Caco-2 (cell line): ENCODE data around the gene HYDIN. TPM values are rescaled to one million over a fixed set of nuclear protein-coding genes. Genes with fewer than 3 reads are reported as not detected.
A peak's percentile ranks its signal among the peaks of the same experiment; 100 is the strongest.

Experiments used
- BruUV-seq: library from RNA; stranded (reverse); fragments of 400-500 nt; replicated peaks from 2 replicates; lab custom pipeline; 2021; lab: Mats Ljungman, UMichigan
- CTCF ChIA-PET: fragments of 300-600 bp; sonication (Branson Sonifier 250); formaldehyde crosslinking; loops from one replicate; lab custom pipeline; 2022; ENCODE audit warnings: antibody characterized with exemption; lab: Charles Lee
- POLR2A ChIA-PET: fragments of 300-600 bp; sonication (Branson Sonifier 250); formaldehyde crosslinking; loops from one replicate; lab custom pipeline; 2022; ENCODE audit warnings: antibody characterized with exemption; lab: Charles Lee
- DNase-seq, 2 experiments: peaks; one replicate each; pipeline versions ENCODE4 v3.0.0 to v3.0.0-alpha.2; 2020 to 2022
- H3K27me3 ChIP-seq: replicated peaks from 2 replicates; pipeline ENCODE4 v1.6.0; 2011; ENCODE audit warnings: low read length; ENCODE audit not compliant: control insufficient read depth, insufficient read depth
- H3K36me3 ChIP-seq: 2 replicates; pipeline ENCODE4 v1.5.1; 2011; ENCODE audit warnings: low read length; ENCODE audit not compliant: control insufficient read depth, insufficient read depth
- H3K4me1 ChIP-seq: fragments of 250-450 bp; sonication (Bioruptor Pico); 2 replicates; pipeline ENCODE4 v1.5.1; 2020; ENCODE audit warnings: mild to moderate bottlenecking
- H3K4me3 ChIP-seq: 2 replicates; pipeline ENCODE4 v1.5.1; 2011; ENCODE audit warnings: low read depth, mild to moderate bottlenecking, control low read depth, low read length
- H3K9me3 ChIP-seq: fragments of 250-450 bp; sonication (Bioruptor Pico); 2 replicates; pipeline ENCODE4 v1.5.1; 2020; ENCODE audit warnings: mild to moderate bottlenecking, moderate library complexity
- H3K27ac Mint-ChIP-seq: one replicate; pipeline ENCODE4 v1.8.0; 2022; ENCODE audit warnings: mixed read lengths; ENCODE audit not compliant: unreplicated experiment
- H3K27me3 Mint-ChIP-seq: one replicate; pipeline ENCODE4 v1.8.0; 2022; ENCODE audit warnings: mixed read lengths; ENCODE audit not compliant: insufficient read depth, unreplicated experiment
- H3K36me3 Mint-ChIP-seq: one replicate; pipeline ENCODE4 v1.8.0; 2022; ENCODE audit warnings: mild to moderate bottlenecking, mixed read lengths; ENCODE audit not compliant: insufficient read depth, unreplicated experiment
- H3K4me1 Mint-ChIP-seq: one replicate; pipeline ENCODE4 v1.8.0; 2022; ENCODE audit warnings: low read depth, mixed read lengths; ENCODE audit not compliant: unreplicated experiment
- H3K4me3 Mint-ChIP-seq: one replicate; pipeline ENCODE4 v1.8.0; 2022; ENCODE audit warnings: mild to moderate bottlenecking, moderate library complexity, mixed read lengths; ENCODE audit not compliant: unreplicated experiment
- H3K9me3 Mint-ChIP-seq: one replicate; pipeline ENCODE4 v1.8.0; 2022; ENCODE audit warnings: mixed read lengths; ENCODE audit not compliant: unreplicated experiment
- CTCF ChIP-seq, 2 experiments: fragments of 200-600 bp in 1 of 2; IDR thresholded peaks; 1 replicate in 1 of 2; 2 replicates in 1 of 2; pipeline versions ENCODE4 v1.5.1 to v1.8.0; 2011 to 2022; ENCODE audit warnings: antibody characterized with exemption in 1 of 2, control low read depth in 1 of 2, inconsistent platforms in 1 of 2, low read depth in 1 of 2, low read length in 1 of 2, mild to moderate bottlenecking in 1 of 2, moderate library complexity in 1 of 2; ENCODE audit not compliant: insufficient read depth in 1 of 2, severe bottlenecking in 1 of 2, unreplicated experiment in 1 of 2
- intact Hi-C: fragments of 100-400 bp; cut with micrococcal nuclease; formaldehyde crosslinking; loops from one replicate; pipeline ENCODE4 v1.10.0; 2022; ENCODE audit not compliant: unreplicated experiment
- total RNA-seq: library from RNA; stranded (reverse); gene quantifications from 2 replicates; pipeline ENCODE4 v1.2.3, GENCODE V29; 2022

Gene HYDIN
- total RNA-seq, 1 experiment from 2014 or later: 0.68 TPM

GRCh38 chr16:70803319-70803718 is 427.2 kb downstream of the HYDIN start:
- no peak for TF ChIP-seq CTCF (IDR thresholded peaks at IDR 0.05; ENCODE audit: insufficient read depth in 1 of 2, low read depth in 1 of 2, low read length in 1 of 2, severe bottlenecking in 1 of 2, unreplicated experiment in 1 of 2)
- Histone ChIP-seq H3K4me3 (no peak overlapping the region), H3K4me1 (peaks cover 5% of the 10 kb centered on the region), H3K27me3 (no peaks in the 10 kb centered on the region; the same call in 1 of the 2 replicates), H3K9me3 (peaks cover 12% of the 10 kb centered on the region; the same call in 1 of the 2 replicates), H3K36me3 (no peaks in the 10 kb centered on the region)
- no peak for DNase-seq
- ChIA-PET CTCF (no interaction called here), POLR2A (no interaction called here)
- Mint-ChIP-seq H3K4me3 (no peak overlapping the region), H3K9me3 (peaks cover 15% of the 10 kb centered on the region), H3K36me3 (peaks cover 11% of the 10 kb centered on the region), H3K27ac (no peak overlapping the region), H3K4me1 (peaks cover 7% of the 10 kb centered on the region), H3K27me3 (peaks cover 7% of the 10 kb centered on the region)
- intact Hi-C loops: loop anchor here (5.0 kb wide), 1 partner anchor 56 kb away; no protein-coding TSS in a partner anchor
- no TSS peak for BruUV-seq

DNA sequence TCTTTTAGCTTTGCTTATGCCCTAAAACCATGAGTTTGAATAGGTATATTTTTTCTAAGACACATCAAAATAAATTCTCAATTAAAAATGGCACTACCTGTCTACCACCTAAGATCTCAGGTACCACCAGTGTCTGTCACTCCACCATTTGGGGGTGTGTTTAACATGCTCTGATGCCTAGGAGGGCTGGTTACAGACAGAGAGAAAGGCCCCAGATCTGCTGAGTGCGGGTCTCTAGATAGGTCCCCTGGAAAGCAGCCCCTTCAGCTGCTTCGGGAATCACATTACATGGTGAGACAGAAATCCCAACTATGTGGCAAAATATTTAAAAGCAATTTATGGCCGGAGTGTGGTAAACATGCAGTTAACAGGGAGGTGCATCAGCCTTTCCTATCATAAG is 428.9 kb downstream of the HYDIN start:
- Histone ChIP-seq H3K9me3 (peaks cover 12% of the 10 kb centered on the region; the same call in 1 of the 2 replicates), H3K36me3 (no peaks in the 10 kb centered on the region), H3K4me3 (peak overlapping the region; percentile 89), H3K27me3 (no peaks in the 10 kb centered on the region), H3K4me1 (peaks cover 5% of the 10 kb centered on the region)
- Mint-ChIP-seq H3K9me3 (peaks cover 15% of the 10 kb centered on the region), H3K4me3 (peak overlapping the region; percentile 91), H3K27me3 (peaks cover 3% of the 10 kb centered on the region), H3K36me3 (peaks cover 11% of the 10 kb centered on the region), H3K27ac (peak overlapping the region; percentile 96), H3K4me1 (peaks cover 7% of the 10 kb centered on the region)
- intact Hi-C loops: loop anchor here (5.0 kb wide), 1 partner anchor 54 kb away; no protein-coding TSS in a partner anchor
- ChIA-PET POLR2A (interaction anchor here (0.6 kb wide), 2 partner anchors 30 to 502 kb away, joined by 3 to 4 read pairs; partner anchors contain the start of gene DDX19B), CTCF (interaction anchor here (0.6 kb wide), 1 partner anchor 635 kb away, joined by 3 read pairs; no protein-coding TSS in a partner anchor)
- BruUV-seq: TSS peak; percentile 70
- DNase-seq: no peak
- no peak for TF ChIP-seq CTCF (IDR thresholded peaks at IDR 0.05; ENCODE audit: insufficient read depth in 1 of 2, low read depth in 1 of 2, low read length in 1 of 2, severe bottlenecking in 1 of 2, unreplicated experiment in 1 of 2)

- H3K4me3 ChIP-seq: peak within 1 kb of the TSS; percentile 89
- H3K27me3 ChIP-seq: no peaks in the 10 kb centered on the region
- H3K27me3 Mint-ChIP-seq: peaks cover 3% of the 10 kb centered on the region
- H3K36me3 Mint-ChIP-seq: peaks cover 11% of the 10 kb centered on the region
- peak within 1 kb of the TSS; percentile 96 for H3K27ac Mint-ChIP-seq
- BruUV-seq: no TSS peak
- DNase-seq: peak; percentile 97 to 99
- H3K4me1 ChIP-seq: peaks cover 5% of the 10 kb centered on the region
- peaks cover 7% of the 10 kb centered on the region for H3K4me1 Mint-ChIP-seq
- no peak for TF ChIP-seq CTCF (IDR thresholded peaks at IDR 0.05; ENCODE audit: insufficient read depth in 1 of 2, low read depth in 1 of 2, low read length in 1 of 2, severe bottlenecking in 1 of 2, unreplicated experiment in 1 of 2)
- CTCF ChIA-PET: interaction anchor here (0.6 kb wide), 1 partner anchor 636 kb away, joined by 3 read pairs; no protein-coding TSS in a partner anchor
- peaks cover 12% of the 10 kb centered on the region; the same call in 1 of the 2 replicates for H3K9me3 ChIP-seq
- POLR2A ChIA-PET: interaction anchor here (0.6 kb wide), 2 partner anchors 29 to 502 kb away, joined by 3 to 4 read pairs; partner anchors contain the start of gene DDX19B
- peaks cover 15% of the 10 kb centered on the region for H3K9me3 Mint-ChIP-seq
- H3K4me3 Mint-ChIP-seq: peak within 1 kb of the TSS; percentile 91
- H3K36me3 ChIP-seq: no peaks in the 10 kb centered on the region
- intact Hi-C loops: loop anchor here (5.0 kb wide), 1 partner anchor 54 kb away; no protein-coding TSS in a partner anchor
Observed at GRCh38 chr16:70800781-70801480, 429.6 kb downstream of the HYDIN start, which contains the start of gene VAC14. VAC14 (minus strand) TSS chr16:70801158; CDS start chr16:70800900, 258 bp downstream.
